Smooth muscle cell (in vitro differentiated cells): ENCODE data around the gene OR10V1. TPM values are rescaled to one million over a fixed set of nuclear protein-coding genes. Genes with fewer than 3 reads are reported as not detected.

Experiments
- DNase-seq: peaks from one replicate; lab custom pipeline; 2025; ENCODE audit not compliant: unreplicated experiment; lab: John Stamatoyannopoulos, UW
- H2AFZ ChIP-seq: fragments of 200-600 bp; sonication (generic); 2 replicates; pipeline ENCODE4 v1.6.0; 2016; ENCODE audit warnings: antibody characterized with exemption, low read depth, mild to moderate bottlenecking
- H3F3A ChIP-seq: fragments of 200-600 bp; sonication (generic); 2 replicates; pipeline ENCODE4 v1.6.0; 2017; ENCODE audit warnings: antibody characterized with exemption, low read depth
- H3K27ac ChIP-seq: fragments of 200-600 bp; sonication (generic); 2 replicates; pipeline ENCODE4 v1.5.1; 2016; ENCODE audit warnings: low read depth, mild to moderate bottlenecking
- H3K27me3 ChIP-seq: fragments of 200-600 bp; sonication (generic); 2 replicates; pipeline ENCODE4 v1.6.1; 2016; ENCODE audit warnings: low read depth, mild to moderate bottlenecking
- H3K36me3 ChIP-seq: fragments of 200-600 bp; sonication (generic); 2 replicates; pipeline ENCODE4 v1.5.1; 2016; ENCODE audit warnings: low read depth
- H3K4me1 ChIP-seq: fragments of 200-600 bp; sonication (generic); 2 replicates; pipeline ENCODE4 v1.5.1; 2016; ENCODE audit warnings: low read depth
- H3K4me2 ChIP-seq: fragments of 200-600 bp; sonication (generic); 2 replicates; pipeline ENCODE4 v1.6.0; 2016; ENCODE audit warnings: mild to moderate bottlenecking
- H3K4me3 ChIP-seq: fragments of 200-600 bp; sonication (generic); 2 replicates; pipeline ENCODE4 v1.5.1; 2016; ENCODE audit warnings: mild to moderate bottlenecking
- H3K79me2 ChIP-seq: fragments of 200-600 bp; sonication (generic); 2 replicates; pipeline ENCODE4 v1.6.0; 2016; ENCODE audit warnings: low read depth, mild to moderate bottlenecking
- H3K9ac ChIP-seq: fragments of 200-600 bp; sonication (generic); 2 replicates; pipeline ENCODE4 v1.6.0; 2016; ENCODE audit warnings: low read depth
- H3K9me3 ChIP-seq: fragments of 200-600 bp; sonication (generic); replicated peaks from 2 replicates; pipeline ENCODE4 v1.5.1; 2016; ENCODE audit warnings: low read depth
- H4K20me1 ChIP-seq: fragments of 200-600 bp; sonication (generic); 2 replicates; pipeline ENCODE4 v1.6.0; 2016; ENCODE audit warnings: low read depth
- CTCF ChIP-seq: fragments of 200-600 bp; sonication (generic); IDR thresholded peaks from 2 replicates; pipeline ENCODE4 v1.5.1; 2017; ENCODE audit warnings: borderline replicate concordance, mild to moderate bottlenecking, antibody characterized with exemption; ENCODE audit not compliant: insufficient read depth, poor library complexity, severe bottlenecking
- WGBS: methylation state at CpG from one replicate; pipeline ENCODE4 v1.1.7; 2016; ENCODE audit warnings: low lambda C conversion rate; 5-methylcytosine and 5-hydroxymethylcytosine counted together
- polyA plus RNA-seq: library from polyadenylated mRNA; unstranded; fragments of >200 nt; fragmentation: Nextera tagmentation; extraction: Ambion mirVana; gene quantifications from 2 replicates; pipeline ENCODE4 v1.2.1, GENCODE V29; 2016
- total RNA-seq: library from RNA; depleted of rRNA; stranded (reverse); fragments of >200 nt; gene quantifications from 2 replicates; pipeline ENCODE4 v1.2.3, GENCODE V29; 2014

Gene OR10V1
- total and polyA plus RNA-seq, 2 experiments from 2014 or later = not detected

GRCh38 chr11:59671471-59671870, 42.2 kb downstream of the OR10V1 start:
- H3K27me3 ChIP-seq = no peaks in the 10 kb centered on the region
- H3K27ac ChIP-seq = no peak overlapping the region
- H3K4me3 ChIP-seq = no peak overlapping the region
- H3K79me2 ChIP-seq = peaks cover 23% of the 10 kb centered on the region
- no peak overlapping the region for H2AFZ ChIP-seq
- peaks cover 15% of the 10 kb centered on the region for H4K20me1 ChIP-seq
- H3K4me2 ChIP-seq = no peak overlapping the region
- H3K9me3 ChIP-seq = no peaks in the 10 kb centered on the region
- H3K36me3 ChIP-seq = no peaks in the 10 kb centered on the region
- no peak for TF ChIP-seq CTCF
- H3F3A ChIP-seq = peaks cover 7% of the 10 kb centered on the region
- WGBS = 98% methylated on average over 11 of the region's 11 CpGs
- peaks cover 12% of the 10 kb centered on the region for H3K4me1 ChIP-seq
- no peak for DNase-seq
- no peak overlapping the region for H3K9ac ChIP-seq

GRCh38 chr11:59669611-59670009, 44.0 kb downstream of the OR10V1 start:
- peaks cover 40% of the 10 kb centered on the region for H3K79me2 ChIP-seq
- H3K36me3 ChIP-seq = peaks cover 5% of the 10 kb centered on the region
- peak overlapping the region; percentile 97 for H3K4me3 ChIP-seq
- H3K27ac ChIP-seq = peak overlapping the region; percentile 100
- H3F3A ChIP-seq = peaks cover 7% of the 10 kb centered on the region
- peaks cover 17% of the 10 kb centered on the region for H4K20me1 ChIP-seq
- peak overlapping the region; percentile 98 for H3K9ac ChIP-seq
- H3K27me3 ChIP-seq = no peaks in the 10 kb centered on the region
- H3K4me2 ChIP-seq = peak overlapping the region; percentile 97
- H3K4me1 ChIP-seq = peaks cover 12% of the 10 kb centered on the region
- no peak for TF ChIP-seq CTCF
- peak overlapping the region; percentile 89 for H2AFZ ChIP-seq
- no peak for DNase-seq
- H3K9me3 ChIP-seq = no peaks in the 10 kb centered on the region
- 1% methylated on average over 22 of the region's 22 CpGs for WGBS

GRCh38 chr11:59668950-59669610, 44.6 kb downstream of the OR10V1 start, which contains the start of gene PATL1:
TSS of gene PATL1 (minus strand) at chr11:59669037. CDS start at chr11:59668895, 142 bp downstream.
- peaks cover 8% of the 10 kb centered on the region for H3K36me3 ChIP-seq
- H4K20me1 ChIP-seq = peaks cover 22% of the 10 kb centered on the region
- WGBS = under 1% methylated on average over 63 of the region's 68 CpGs
- H3K9me3 ChIP-seq = no peaks in the 10 kb centered on the region
- no peaks in the 10 kb centered on the region for H3K27me3 ChIP-seq
- peak within 1 kb of the TSS; percentile 97 for H3K4me2 ChIP-seq
- no peak for TF ChIP-seq CTCF
- peak within 1 kb of the TSS; percentile 97 for H3K4me3 ChIP-seq
- H3K4me1 ChIP-seq = peaks cover 12% of the 10 kb centered on the region
- peaks cover 44% of the 10 kb centered on the region for H3K79me2 ChIP-seq
- H3F3A ChIP-seq = peaks cover 7% of the 10 kb centered on the region
- peak within 1 kb of the TSS; percentile 100 for H3K27ac ChIP-seq
- H2AFZ ChIP-seq = peak within 1 kb of the TSS; percentile 89
- H3K9ac ChIP-seq = peak within 1 kb of the TSS; percentile 98
- DNase-seq = peak; percentile 97
